GM12878 (cell line): ENCODE data around the gene HDAC8. TPM values are rescaled to one million over a fixed set of nuclear protein-coding genes. Genes with fewer than 3 reads are reported as not detected.

ENCODE experiments used
- ATAC-seq: fragments of 200-7000 bp; cut with Tn5 transposase; 3 replicates; pipeline ENCODE4 v1.9.1; 2020; ENCODE audit warnings: mild to moderate bottlenecking, moderate library complexity
- BruUV-seq: library from RNA; stranded (reverse); fragments of 400-500 nt; replicated peaks from 2 replicates; lab custom pipeline; 2021; lab: Mats Ljungman, UMichigan
- CTCF ChIA-PET: fragments of 300-600 bp; sonication (Branson Sonifier 250); formaldehyde crosslinking; extraction: SDS; loops from one replicate; lab custom pipeline; 2021; ENCODE audit warnings: inconsistent platforms; lab: Yijun Ruan, JAX
- POLR2A ChIA-PET: fragments of 350-600 bp; formaldehyde crosslinking; extraction: SDS; loops from one replicate; lab custom pipeline; 2021; ENCODE audit warnings: inconsistent platforms; lab: Charles Lee
- RAD21 ChIA-PET: fragments of 300-600 bp; sonication (Branson Sonifier 250); formaldehyde crosslinking; loops from one replicate; lab custom pipeline; 2023; ENCODE audit warnings: antibody characterized with exemption; ENCODE audit not compliant: unreplicated experiment; lab: Charles Lee
- SMC1A ChIA-PET: fragments of 300-600 bp; sonication (Branson Sonifier 250); formaldehyde crosslinking; loops from one replicate; lab custom pipeline; 2023; ENCODE audit not compliant: unreplicated experiment, uncharacterized antibody; lab: Charles Lee
- DNase-seq: peaks from one replicate; pipeline ENCODE4 v3.0.0-alpha.2; 2011; ENCODE audit warnings: low read depth, low spot score
- FAIRE-seq: peaks from 3 replicates; lab custom pipeline; 2011; peaks lifted over from hg19 to GRCh38; lab: Jason Lieb, UNC
- H2AFZ ChIP-seq: 2 replicates; pipeline ENCODE4 v1.6.0; 2011; ENCODE audit warnings: low read depth, low read length, control low read depth; ENCODE audit not compliant: control insufficient read depth
- H3K27ac ChIP-seq: 2 replicates; pipeline ENCODE4 v1.5.1; 2011; ENCODE audit warnings: control low read depth; ENCODE audit not compliant: control insufficient read depth, insufficient read depth
- H3K27me3 ChIP-seq, 2 experiments: replicated peaks in 1 of 2; 2 replicates each; pipeline versions ENCODE4 v1.6.0 to v1.6.1; 2011; ENCODE audit warnings: low read length in 1 of 2; ENCODE audit not compliant: control insufficient read depth in 2 of 2, insufficient read depth in 2 of 2
- H3K36me3 ChIP-seq, 2 experiments: 2 replicates each; pipeline ENCODE4 v1.5.1; 2011; ENCODE audit warnings: low read length in 1 of 2; ENCODE audit not compliant: control insufficient read depth in 2 of 2, insufficient read depth in 2 of 2
- H3K4me1 ChIP-seq: 2 replicates; pipeline ENCODE4 v1.6.1; 2011; ENCODE audit warnings: mild to moderate bottlenecking, low read length, moderate library complexity, mixed read lengths; ENCODE audit not compliant: control insufficient read depth, insufficient read depth
- H3K4me2 ChIP-seq: 2 replicates; pipeline ENCODE4 v1.6.0; 2011; ENCODE audit warnings: control low read depth; ENCODE audit not compliant: control insufficient read depth, insufficient read depth
- H3K4me3 ChIP-seq: fragments of 200-600 bp; sonication (generic); 2 replicates; pipeline ENCODE4 v1.5.1; 2016
- H3K79me2 ChIP-seq: 2 replicates; pipeline ENCODE4 v1.6.0; 2011; ENCODE audit warnings: low read length; ENCODE audit not compliant: control insufficient read depth, insufficient read depth
- H3K9ac ChIP-seq: 2 replicates; pipeline ENCODE4 v1.8.0; 2011; ENCODE audit warnings: low read length, control low read depth, mixed read lengths; ENCODE audit not compliant: control insufficient read depth, insufficient read depth
- H3K9me3 ChIP-seq: replicated peaks from 3 replicates; pipeline ENCODE4 v1.5.1; 2011; ENCODE audit warnings: mild to moderate bottlenecking, low read length; ENCODE audit not compliant: control insufficient read depth, insufficient read depth
- H4K20me1 ChIP-seq: 2 replicates; pipeline ENCODE4 v1.6.0; 2011; ENCODE audit not compliant: control insufficient read depth, insufficient read depth
- E2F8 ChIP-seq: fragments of 450-650 bp; IDR thresholded peaks from 2 replicates; pipeline ENCODE4 v1.6.1; 2018; ENCODE audit warnings: mild to moderate bottlenecking, low read depth, moderate library complexity; ENCODE audit not compliant: partially characterized antibody
- NKRF ChIP-seq: fragments of 450-650 bp; conservative IDR thresholded peaks from 2 replicates; pipeline ENCODE4 v1.6.1; 2017; ENCODE audit warnings: mild to moderate bottlenecking, moderate library complexity
- POLR2AphosphoS5 ChIP-seq: IDR thresholded peaks from 2 replicates; pipeline ENCODE4 v1.6.1; 2011; ENCODE audit warnings: mild to moderate bottlenecking, low read length, inconsistent platforms
- RAD21 ChIP-seq: IDR thresholded peaks from 2 replicates; pipeline ENCODE4 v1.6.1; 2011; ENCODE audit warnings: mild to moderate bottlenecking, low read depth, low read length, moderate library complexity; ENCODE audit not compliant: insufficient read depth
- SPI1 ChIP-seq: IDR thresholded peaks from 2 replicates; pipeline ENCODE4 v1.6.1; 2011; ENCODE audit warnings: low read depth, mild to moderate bottlenecking, low read length, moderate library complexity, borderline replicate concordance; ENCODE audit not compliant: insufficient read depth
- TCF7 ChIP-seq: IDR thresholded peaks from 2 replicates; pipeline ENCODE4 v1.6.1; 2014; ENCODE audit warnings: antibody characterized with exemption, borderline replicate concordance
- WGBS: methylation state at CpG from one replicate; pipeline ENCODE4 v1.1.6; 2016; ENCODE audit warnings: low lambda C conversion rate; ENCODE audit not compliant: insufficient replicate concordance, insufficient coverage; ENCODE audit errors: missing lambda C conversion rate; 5-methylcytosine and 5-hydroxymethylcytosine counted together
- in situ Hi-C: fragments of 300-500 bp; cut with MboI; formaldehyde crosslinking; loops from 9 replicates; pipeline ENCODE4 v1.14.3; 2018; ENCODE audit warnings: mixed read lengths
- intact Hi-C: fragments of 100-400 bp; cut with micrococcal nuclease; formaldehyde crosslinking; loops from one replicate; pipeline ENCODE4 v1.14.2; 2022; ENCODE audit not compliant: unreplicated experiment
- polyA plus RNA-seq, 11 experiments: library from polyadenylated mRNA; depleted of rRNA in 4 of 11; unstranded in 6 of 11; stranded (reverse) in 5 of 11; fragments of >200 nt; fragmentation: Nextera tagmentation in 4 of 11; fragmentation: Illumina TruSeq in 1 of 11; extraction: Ambion mirVana in 4 of 11; extraction: Trizol in 1 of 11; gene quantifications; 1 replicate in 1 of 11; 2 replicates in 10 of 11; pipeline versions ENCODE4 v1.2.1 to v1.2.3, GENCODE V29; 2011 to 2016; ENCODE audit warnings: inconsistent platforms in 2 of 11, missing spikeins in 2 of 11, low read depth in 1 of 11
- total RNA-seq, 4 experiments: library from RNA; depleted of rRNA in 3 of 4; stranded (reverse); fragments of >200 nt in 3 of 4; fragmentation: Illumina TruSeq in 1 of 4; extraction: Trizol in 1 of 4; gene quantifications; 2 replicates each; pipeline versions ENCODE4 v1.2.1 to v1.2.3, GENCODE V29; 2013 to 2021
- TF ChIP-seq, protein P1 (sequence below): fragments of 150-350 bp; IDR thresholded peaks from 2 replicates; pipeline ENCODE4 v1.6.1; 2016; ENCODE audit warnings: low read depth, low read length

The HDAC8 gene
- total and polyA plus RNA-seq, 10 of the 15 experiments (the other 5 are each of a cell fraction or from before 2014, with no cell fraction given): 18.1 to 34.7 (median 29.1) TPM

DNA sequence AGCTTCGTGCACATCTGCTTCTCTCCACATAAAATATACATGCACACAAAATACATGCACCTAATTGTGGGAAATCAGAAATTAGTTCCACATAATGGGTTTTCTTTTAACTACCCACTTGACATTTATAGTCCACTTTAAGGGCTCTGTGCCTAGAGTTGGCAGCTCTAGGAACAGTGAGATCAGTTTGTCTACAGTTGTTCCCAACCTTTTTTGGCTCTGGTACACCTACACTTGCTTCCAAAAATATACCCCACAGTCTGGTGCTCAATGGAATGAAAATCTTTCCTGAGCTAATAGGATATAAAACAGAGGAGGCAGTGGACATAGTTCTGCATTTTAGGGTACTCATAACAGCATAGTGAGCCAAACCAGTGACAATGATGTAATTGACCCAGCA, 36.1 kb downstream of the HDAC8 start:
- ChIA-PET CTCF (interaction anchor here (0.6 to 1.4 kb wide), 6 partner anchors 9 to 293 kb away, joined by 3 to 7 read pairs (median 3); no protein-coding TSS in a partner anchor), RAD21 (interaction anchor here (0.6 to 1.4 kb wide), 2 partner anchors 66 to 272 kb away, joined by 3 to 5 read pairs; no protein-coding TSS in a partner anchor), POLR2A (no interaction called here), SMC1A (interaction anchor here (0.5 to 2.3 kb wide), 3 partner anchors 52 to 291 kb away, joined by 3 to 7 read pairs (median 4); no protein-coding TSS in a partner anchor)
- no peaks in the 10 kb centered on the region for H3K79me2 ChIP-seq
- no peak for TF ChIP-seq POLR2AphosphoS5
- ATAC-seq: no peak
- no peaks in the 10 kb centered on the region for H4K20me1 ChIP-seq
- H3K27me3 ChIP-seq: no peaks in the 10 kb centered on the region
- H3K36me3 ChIP-seq: no peaks in the 10 kb centered on the region; a peak in 1 of 4 replicates
- in situ Hi-C loops (no loop called here), intact Hi-C loops (no loop called here)
- no peak for FAIRE-seq
- no peak overlapping the region for H3K4me3 ChIP-seq
- no peak for DNase-seq
- BruUV-seq: no TSS peak
- 78% methylated on average over 1 of the region's 1 CpG for WGBS
- H3K4me2 ChIP-seq: no peak overlapping the region
- H3K27ac ChIP-seq: no peak overlapping the region
- H3K9ac ChIP-seq: no peak overlapping the region
- no peaks in the 10 kb centered on the region for H3K4me1 ChIP-seq
- no peaks in the 10 kb centered on the region for H3K9me3 ChIP-seq
- no peak overlapping the region for H2AFZ ChIP-seq

GRCh38 chrX:72532366-72532765, 40.3 kb downstream of the HDAC8 start:
- Histone ChIP-seq H2AFZ (no peak overlapping the region), H3K4me3 (no peak overlapping the region), H3K79me2 (no peaks in the 10 kb centered on the region), H3K9ac (no peak overlapping the region), H3K27me3 (no peaks in the 10 kb centered on the region), H3K27ac (no peak overlapping the region), H3K36me3 (no peaks in the 10 kb centered on the region; a peak in 1 of 4 replicates), H3K4me2 (no peak overlapping the region), H3K9me3 (no peaks in the 10 kb centered on the region; the same call in 2 of the 3 replicates), H4K20me1 (no peaks in the 10 kb centered on the region), H3K4me1 (no peaks in the 10 kb centered on the region)
- in situ Hi-C loops: no loop called here
- SMC1A ChIA-PET: interaction anchor here (1.1 kb wide), 1 partner anchor 33 kb away, joined by 4 read pairs; no protein-coding TSS in a partner anchor
- 76% methylated on average over 3 of the region's 3 CpGs for WGBS
- RAD21 ChIA-PET: no interaction called here
- ATAC-seq (no peak), FAIRE-seq (no peak), DNase-seq (no peak)
- POLR2A ChIA-PET: no interaction called here
- CTCF ChIA-PET: interaction anchor here (0.6 kb wide), 1 partner anchor 436 kb away, joined by 3 read pairs; no protein-coding TSS in a partner anchor
- intact Hi-C loops: no loop called here
- BruUV-seq: no TSS peak
- TF ChIP-seq E2F8 (no peak), SPI1 (no peak), NKRF (no peak), POLR2AphosphoS5 (no peak), RAD21 (no peak), TCF7 (no peak)
- TF ChIP-seq, protein P1, sequence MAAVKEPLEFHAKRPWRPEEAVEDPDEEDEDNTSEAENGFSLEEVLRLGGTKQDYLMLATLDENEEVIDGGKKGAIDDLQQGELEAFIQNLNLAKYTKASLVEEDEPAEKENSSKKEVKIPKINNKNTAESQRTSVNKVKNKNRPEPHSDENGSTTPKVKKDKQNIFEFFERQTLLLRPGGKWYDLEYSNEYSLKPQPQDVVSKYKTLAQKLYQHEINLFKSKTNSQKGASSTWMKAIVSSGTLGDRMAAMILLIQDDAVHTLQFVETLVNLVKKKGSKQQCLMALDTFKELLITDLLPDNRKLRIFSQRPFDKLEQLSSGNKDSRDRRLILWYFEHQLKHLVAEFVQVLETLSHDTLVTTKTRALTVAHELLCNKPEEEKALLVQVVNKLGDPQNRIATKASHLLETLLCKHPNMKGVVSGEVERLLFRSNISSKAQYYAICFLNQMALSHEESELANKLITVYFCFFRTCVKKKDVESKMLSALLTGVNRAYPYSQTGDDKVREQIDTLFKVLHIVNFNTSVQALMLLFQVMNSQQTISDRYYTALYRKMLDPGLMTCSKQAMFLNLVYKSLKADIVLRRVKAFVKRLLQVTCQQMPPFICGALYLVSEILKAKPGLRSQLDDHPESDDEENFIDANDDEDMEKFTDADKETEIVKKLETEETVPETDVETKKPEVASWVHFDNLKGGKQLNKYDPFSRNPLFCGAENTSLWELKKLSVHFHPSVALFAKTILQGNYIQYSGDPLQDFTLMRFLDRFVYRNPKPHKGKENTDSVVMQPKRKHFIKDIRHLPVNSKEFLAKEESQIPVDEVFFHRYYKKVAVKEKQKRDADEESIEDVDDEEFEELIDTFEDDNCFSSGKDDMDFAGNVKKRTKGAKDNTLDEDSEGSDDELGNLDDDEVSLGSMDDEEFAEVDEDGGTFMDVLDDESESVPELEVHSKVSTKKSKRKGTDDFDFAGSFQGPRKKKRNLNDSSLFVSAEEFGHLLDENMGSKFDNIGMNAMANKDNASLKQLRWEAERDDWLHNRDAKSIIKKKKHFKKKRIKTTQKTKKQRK: no peak
